Mucosa of rectum (tissue), 2 donors: ENCODE results near the gene TMC5.

Experiments used
- H3K27ac ChIP-seq, 2 donors: one replicate each; pipeline ENCODE4 v1.7.0; 2013; ENCODE audit warnings: inconsistent platforms in 2 of 2, low read depth in 2 of 2, low read length in 2 of 2
- H3K27me3 ChIP-seq, 2 donors: one replicate each; pipeline ENCODE4 v1.7.0; 2013; ENCODE audit warnings: low read length in 2 of 2; ENCODE audit not compliant: control insufficient read depth in 2 of 2, insufficient read depth in 2 of 2
- H3K36me3 ChIP-seq, 2 donors: one replicate each; pipeline ENCODE4 v1.7.0; 2013; ENCODE audit warnings: low read length in 2 of 2; ENCODE audit not compliant: control insufficient read depth in 2 of 2, insufficient read depth in 2 of 2
- H3K4me1 ChIP-seq, 2 donors: one replicate each; pipeline ENCODE4 v1.7.0; 2013; ENCODE audit warnings: low read length in 2 of 2, mild to moderate bottlenecking in 1 of 2; ENCODE audit not compliant: control insufficient read depth in 2 of 2, insufficient read depth in 2 of 2
- H3K4me3 ChIP-seq, 2 donors: one replicate each; pipeline ENCODE4 v1.7.0; 2013; ENCODE audit warnings: low read length in 2 of 2
- H3K9ac ChIP-seq, 2 donors: one replicate each; pipeline ENCODE4 v1.7.0; 2013; ENCODE audit warnings: low read length in 2 of 2, low read depth in 1 of 2, mild to moderate bottlenecking in 1 of 2
- H3K9me3 ChIP-seq, 2 donors: one replicate each; pipeline ENCODE4 v1.7.0; 2013; ENCODE audit warnings: low read length in 2 of 2; ENCODE audit not compliant: control insufficient read depth in 2 of 2
- donor health status: healthy.
- donor health status: Normal muscosa, but diverticular disease.

The TMC5 gene

GRCh38 chr16:19517424-19518089 lies 99.9 kb downstream of the TMC5 start:
- H3K4me3 ChIP-seq, result no peak overlapping the region
- peaks cover 33 to 55% of the 10 kb centered on the region in 2 donors for H3K4me1 ChIP-seq
- H3K27me3 ChIP-seq, result no peaks in the 10 kb centered on the region
- H3K9me3 ChIP-seq, result no peaks in the 10 kb centered on the region
- H3K27ac ChIP-seq, result peak overlapping the region; percentile 44 to 89
- H3K36me3 ChIP-seq, result peaks cover 8 to 10% of the 10 kb centered on the region in 2 donors
- no peak overlapping the region for H3K9ac ChIP-seq

- no peaks in the 10 kb centered on the region for H3K27me3 ChIP-seq
- no peak overlapping the region for H3K4me3 ChIP-seq
- H3K36me3 ChIP-seq, result peaks cover 8 to 10% of the 10 kb centered on the region in 2 donors
- H3K4me1 ChIP-seq, result peaks cover 35 to 52% of the 10 kb centered on the region in 2 donors
- H3K9me3 ChIP-seq, result no peaks in the 10 kb centered on the region
- peak overlapping the region in 1 of 2 donors; percentile 24 for H3K9ac ChIP-seq
- H3K27ac ChIP-seq, result no peak overlapping the region
Measured at GRCh38 chr16:19518388-19518787, 100.7 kb downstream of the TMC5 start.

GRCh38 chr16:19520861-19521331 lies 103.2 kb downstream of the TMC5 start:
- Histone ChIP-seq H3K4me1 (peaks cover 36 to 38% of the 10 kb centered on the region in 2 donors), H3K4me3 (peak overlapping the region; percentile 96 to 98), H3K9me3 (no peaks in the 10 kb centered on the region), H3K27me3 (no peaks in the 10 kb centered on the region), H3K9ac (peak overlapping the region; percentile 96 to 98), H3K27ac (peak overlapping the region; percentile 93 to 97), H3K36me3 (peaks cover 7 to 8% of the 10 kb centered on the region in 2 donors)

- H3K4me3 ChIP-seq, result peak within 1 kb of the TSS; percentile 96 to 98
- peaks cover 31 to 35% of the 10 kb centered on the region in 2 donors for H3K4me1 ChIP-seq
- H3K9me3 ChIP-seq, result no peaks in the 10 kb centered on the region
- H3K36me3 ChIP-seq, result peaks cover 2 to 4% of the 10 kb centered on the region in 2 donors
- peak within 1 kb of the TSS; percentile 96 to 98 for H3K9ac ChIP-seq
- H3K27me3 ChIP-seq, result no peaks in the 10 kb centered on the region
- H3K27ac ChIP-seq, result peak within 1 kb of the TSS; percentile 93 to 97
Measured at GRCh38 chr16:19521471-19522396, 104.1 kb downstream of the TMC5 start, which contains the start of gene GDE1. Gene GDE1 (minus strand): TSS chr16:19522098. CDS start chr16:19521964, 134 bp downstream.

DNA sequence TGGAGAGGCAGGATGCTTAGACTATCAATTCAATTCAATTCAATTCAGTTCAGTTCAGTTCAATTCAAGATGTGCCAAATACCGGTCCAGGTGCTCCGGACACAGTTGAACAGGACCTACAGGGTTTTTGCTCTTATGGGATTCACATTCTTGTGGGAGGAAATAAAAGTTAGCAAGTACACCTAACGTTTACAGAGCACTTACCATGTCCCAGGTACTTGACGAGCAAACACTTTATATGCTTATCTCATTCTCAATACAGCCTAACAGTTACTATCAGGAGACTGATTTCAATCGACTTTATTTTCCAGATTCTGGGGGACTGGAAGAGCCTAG lies 104.7 kb downstream of the TMC5 start:
- Histone ChIP-seq H3K4me1 (peaks cover 26 to 35% of the 10 kb centered on the region in 2 donors), H3K27ac (peak overlapping the region; percentile 93 to 97), H3K36me3 (no peaks in the 10 kb centered on the region), H3K9me3 (no peaks in the 10 kb centered on the region), H3K27me3 (no peaks in the 10 kb centered on the region), H3K4me3 (peak overlapping the region; percentile 96 to 98), H3K9ac (peak overlapping the region in 1 of 2 donors; percentile 98)

GRCh38 chr16:19522760-19523159 lies 105.1 kb downstream of the TMC5 start:
- H3K4me1 ChIP-seq, result peaks cover 23 to 34% of the 10 kb centered on the region in 2 donors
- no peaks in the 10 kb centered on the region for H3K36me3 ChIP-seq
- no peak overlapping the region for H3K27ac ChIP-seq
- no peaks in the 10 kb centered on the region for H3K9me3 ChIP-seq
- no peak overlapping the region for H3K9ac ChIP-seq
- H3K4me3 ChIP-seq, result peak overlapping the region in 1 of 2 donors; percentile 96
- H3K27me3 ChIP-seq, result no peaks in the 10 kb centered on the region

DNA sequence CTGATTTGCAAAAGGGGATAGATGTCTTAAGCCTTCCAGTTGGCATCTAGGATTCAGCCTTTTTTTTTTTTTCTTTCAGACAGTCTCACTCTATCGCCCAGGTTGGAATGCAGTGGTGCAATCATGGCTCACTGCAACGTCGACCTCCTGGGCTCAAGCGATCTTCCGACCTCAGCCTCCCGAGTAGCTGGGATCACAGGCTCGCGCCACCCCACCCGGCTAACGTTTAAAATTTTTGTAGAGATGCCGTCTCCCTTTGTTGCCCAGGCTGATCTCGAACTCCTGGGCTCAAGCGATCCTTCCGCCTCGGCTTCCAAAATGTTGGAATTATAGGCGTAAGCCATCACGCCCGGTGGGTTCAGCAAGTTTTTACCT lies 105.5 kb downstream of the TMC5 start:
- peaks cover 22 to 33% of the 10 kb centered on the region in 2 donors for H3K4me1 ChIP-seq
- no peak overlapping the region for H3K9ac ChIP-seq
- no peak overlapping the region for H3K27ac ChIP-seq
- no peaks in the 10 kb centered on the region for H3K27me3 ChIP-seq
- H3K36me3 ChIP-seq, result peaks cover 0 to 3% of the 10 kb centered on the region in 2 donors
- no peaks in the 10 kb centered on the region for H3K9me3 ChIP-seq
- H3K4me3 ChIP-seq, result no peak overlapping the region

DNA sequence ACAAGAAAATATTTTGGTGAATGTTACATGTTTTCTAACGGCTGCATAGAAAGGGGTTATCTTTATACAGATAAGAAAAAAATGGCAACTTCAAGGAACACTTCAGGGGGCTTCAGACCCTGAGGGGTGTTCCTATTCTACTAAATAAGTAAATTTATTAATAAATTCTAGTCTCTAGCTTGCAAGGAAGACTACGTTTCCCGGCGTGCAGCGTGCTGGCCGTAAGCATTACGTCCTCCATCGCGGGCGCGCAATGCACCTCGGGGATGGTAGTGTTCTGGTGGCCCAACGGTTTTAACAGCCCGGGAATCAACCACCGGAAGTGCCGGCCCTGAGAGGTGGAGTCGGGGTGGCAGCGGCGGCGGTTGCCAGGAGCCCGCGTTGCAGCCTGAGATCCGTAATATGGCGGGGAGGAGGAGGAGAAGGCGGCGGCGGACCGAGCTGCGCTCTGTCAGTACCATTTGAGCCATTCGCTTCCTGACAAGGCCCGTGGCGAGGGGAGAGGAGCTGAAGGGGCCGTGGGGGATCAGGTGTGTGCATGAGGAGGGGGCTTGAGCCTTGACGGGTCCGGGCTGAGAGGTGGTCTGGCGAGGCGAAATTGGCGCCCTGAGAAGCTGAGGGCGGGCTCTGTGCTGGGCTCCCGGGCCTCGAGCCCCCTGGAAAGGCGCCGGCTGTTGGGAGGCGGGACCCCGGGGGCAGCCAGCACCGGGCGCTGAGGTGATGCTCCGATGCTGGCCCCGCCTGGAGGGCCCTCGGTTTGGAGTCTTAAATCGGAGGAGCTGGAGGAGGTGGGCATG lies 106.1 kb downstream of the TMC5 start, which contains the start of gene CCP110:
CCP110 (plus strand) TSS at position 384 of the 797 bp plus-strand sequence. CDS start 3,940 bp downstream, outside the sequence.
- H3K36me3 ChIP-seq, result peaks cover 4 to 7% of the 10 kb centered on the region in 2 donors
- H3K9me3 ChIP-seq, result no peaks in the 10 kb centered on the region
- peak within 1 kb of the TSS; percentile 89 to 93 for H3K4me3 ChIP-seq
- no peaks in the 10 kb centered on the region for H3K27me3 ChIP-seq
- peaks cover 17 to 27% of the 10 kb centered on the region in 2 donors for H3K4me1 ChIP-seq
- H3K27ac ChIP-seq, result peak within 1 kb of the TSS in 1 of 2 donors; percentile 71
- H3K9ac ChIP-seq, result peak within 1 kb of the TSS; percentile 66 to 71

GRCh38 chr16:19524356-19524615 lies 106.6 kb downstream of the TMC5 start:
- Histone ChIP-seq H3K27me3 (no peaks in the 10 kb centered on the region), H3K36me3 (peaks cover 7 to 8% of the 10 kb centered on the region in 2 donors), H3K9ac (peak overlapping the region; percentile 66 to 71), H3K4me3 (peak overlapping the region; percentile 89 to 93), H3K9me3 (no peaks in the 10 kb centered on the region), H3K4me1 (peaks cover 16 to 24% of the 10 kb centered on the region in 2 donors), H3K27ac (no peak overlapping the region)
